Keratinocyte (primary cell): ENCODE results near the gene SRP68. TPM values are rescaled to one million over a fixed set of nuclear protein-coding genes. Genes with fewer than 3 reads are reported as not detected.

Experiments used
- DNase-seq: peaks from one replicate; pipeline ENCODE4 v3.0.0-alpha.2; 2011; ENCODE audit warnings: low read depth, missing footprints, low spot score
- FAIRE-seq: peaks from 2 replicates; lab custom pipeline; 2011; peaks lifted over from hg19 to GRCh38; lab: Jason Lieb, UNC
- H2AFZ ChIP-seq: 2 replicates; pipeline ENCODE4 v1.6.0; 2012; ENCODE audit warnings: low read length, control low read depth, inconsistent platforms; ENCODE audit not compliant: control insufficient read depth
- H3K27ac ChIP-seq: 2 replicates; pipeline ENCODE4 v1.5.1; 2011; ENCODE audit warnings: low read length; ENCODE audit not compliant: control insufficient read depth, insufficient read depth
- H3K27me3 ChIP-seq: 3 replicates; pipeline ENCODE4 v1.6.0; 2011; ENCODE audit warnings: low read length; ENCODE audit not compliant: control insufficient read depth, insufficient read depth; ENCODE audit errors: extremely low read depth
- H3K36me3 ChIP-seq, 2 experiments: 2 replicates in 1 of 2; 3 replicates in 1 of 2; pipeline ENCODE4 v1.5.1; 2011; ENCODE audit warnings: low read length in 2 of 2, mild to moderate bottlenecking in 1 of 2; ENCODE audit not compliant: control insufficient read depth in 2 of 2, insufficient read depth in 2 of 2; ENCODE audit errors: extremely low read depth in 1 of 2
- H3K4me1 ChIP-seq: 3 replicates; pipeline ENCODE4 v1.5.1; 2011; ENCODE audit warnings: low read length; ENCODE audit not compliant: control insufficient read depth, insufficient read depth; ENCODE audit errors: extremely low read depth
- H3K4me2 ChIP-seq: 3 replicates; pipeline ENCODE4 v1.6.0; 2011; ENCODE audit warnings: low read depth, low read length; ENCODE audit not compliant: control insufficient read depth, insufficient read depth; ENCODE audit errors: extremely low read depth
- H3K4me3 ChIP-seq, 3 experiments: fragments of 200-600 bp in 1 of 3; sonication (generic) in 1 of 3; 2 replicates in 2 of 3; 3 replicates in 1 of 3; pipeline ENCODE4 v1.5.1; 2011 to 2016; ENCODE audit warnings: low read length in 3 of 3, mild to moderate bottlenecking in 3 of 3, control low read depth in 2 of 3, inconsistent platforms in 1 of 3, low read depth in 1 of 3, mixed read lengths in 1 of 3, mixed run types in 1 of 3, moderate library complexity in 1 of 3; ENCODE audit not compliant: control insufficient read depth in 2 of 3, insufficient read depth in 2 of 3; ENCODE audit errors: extremely low read depth in 1 of 3
- H3K79me2 ChIP-seq: 2 replicates; pipeline ENCODE4 v1.6.0; 2012; ENCODE audit warnings: low read length; ENCODE audit not compliant: control insufficient read depth, insufficient read depth
- H3K9ac ChIP-seq: 3 replicates; pipeline ENCODE4 v1.6.0; 2011; ENCODE audit warnings: low read length; ENCODE audit not compliant: control insufficient read depth, insufficient read depth; ENCODE audit errors: extremely low read depth
- H3K9me1 ChIP-seq: 3 replicates; pipeline ENCODE4 v1.6.0; 2011; ENCODE audit warnings: low read length; ENCODE audit not compliant: control insufficient read depth, insufficient read depth; ENCODE audit errors: extremely low read depth
- H3K9me3 ChIP-seq: 2 replicates; pipeline ENCODE4 v1.5.1; 2012; ENCODE audit warnings: low read depth, low read length; ENCODE audit not compliant: control insufficient read depth
- H4K20me1 ChIP-seq: 3 replicates; pipeline ENCODE4 v1.6.0; 2011; ENCODE audit warnings: low read length; ENCODE audit not compliant: control insufficient read depth, insufficient read depth; ENCODE audit errors: extremely low read depth
- EZH2 ChIP-seq: IDR thresholded peaks from one replicate; pipeline ENCODE4 v1.6.1; 2012; ENCODE audit warnings: inconsistent platforms, mild to moderate bottlenecking, low read length, moderate library complexity
- dilution Hi-C: fragments of 300-500 bp; cut with MboI; formaldehyde crosslinking; loops from one replicate; pipeline ENCODE4 v1.7.0; 2020; ENCODE audit warnings: low sequenced_read_pairs; ENCODE audit not compliant: extremely low pct_ligation_motif_present
- polyA plus RNA-seq, 5 experiments: library from polyadenylated mRNA; depleted of rRNA in 3 of 5; stranded (reverse) in 3 of 5; stranded (forward) in 1 of 5; unstranded in 1 of 5; fragments of >200 nt; gene quantifications; 1 replicate in 1 of 5; 2 replicates in 3 of 5; 3 replicates in 1 of 5; pipeline versions ENCODE4 v1.2.1 to v1.2.3, GENCODE V29; 2011 to 2012; ENCODE audit warnings: missing spikeins in 2 of 5, low read depth in 1 of 5, low replicate concordance in 1 of 5
- TF ChIP-seq, protein P1 (sequence below), 3 experiments: IDR thresholded peaks in 1 of 3; conservative IDR thresholded peaks in 1 of 3; optimal IDR thresholded peaks in 1 of 3; 2 replicates in 2 of 3; 3 replicates in 1 of 3; pipeline versions ENCODE3 to v1.5.1; 2011; ENCODE audit warnings: low read length in 3 of 3, mild to moderate bottlenecking in 3 of 3, moderate library complexity in 2 of 3, control low read depth in 1 of 3, inconsistent platforms in 1 of 3; ENCODE audit not compliant: insufficient read depth in 2 of 3; ENCODE audit errors: extremely low read depth in 1 of 3

The SRP68 gene
- polyA plus RNA-seq, 1 donor (not counting 4 experiments of a cell fraction or from before 2014, with no cell fraction given): 81.3 TPM

DNA sequence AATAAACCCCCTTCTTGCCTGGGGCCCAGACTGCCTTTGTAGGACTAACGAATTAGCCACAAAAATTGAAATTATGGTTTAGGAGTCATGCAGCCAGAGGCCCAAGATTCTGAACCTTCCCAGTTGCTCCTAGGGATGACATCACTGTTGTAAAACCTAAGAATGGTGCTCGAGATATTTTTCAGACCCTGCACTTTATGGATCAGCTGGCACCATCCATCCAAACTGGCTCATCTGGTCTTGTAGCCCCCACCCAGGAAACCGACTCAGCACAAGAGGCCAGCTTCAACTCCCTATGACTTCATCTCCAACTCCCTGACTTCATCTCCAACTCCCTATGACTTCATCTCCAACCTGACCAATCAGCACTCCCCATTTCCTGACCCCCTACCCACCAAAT lies 34.3 kb downstream of the SRP68 start:
- peaks cover 29 to 43% of the 10 kb centered on the region in 2 experiments for H3K36me3 ChIP-seq
- DNase-seq (no peak), FAIRE-seq (no peak)
- H3K9me3 ChIP-seq: no peaks in the 10 kb centered on the region
- H4K20me1 ChIP-seq: no peaks in the 10 kb centered on the region
- dilution Hi-C loops: no loop called here
- TF ChIP-seq, protein P1, sequence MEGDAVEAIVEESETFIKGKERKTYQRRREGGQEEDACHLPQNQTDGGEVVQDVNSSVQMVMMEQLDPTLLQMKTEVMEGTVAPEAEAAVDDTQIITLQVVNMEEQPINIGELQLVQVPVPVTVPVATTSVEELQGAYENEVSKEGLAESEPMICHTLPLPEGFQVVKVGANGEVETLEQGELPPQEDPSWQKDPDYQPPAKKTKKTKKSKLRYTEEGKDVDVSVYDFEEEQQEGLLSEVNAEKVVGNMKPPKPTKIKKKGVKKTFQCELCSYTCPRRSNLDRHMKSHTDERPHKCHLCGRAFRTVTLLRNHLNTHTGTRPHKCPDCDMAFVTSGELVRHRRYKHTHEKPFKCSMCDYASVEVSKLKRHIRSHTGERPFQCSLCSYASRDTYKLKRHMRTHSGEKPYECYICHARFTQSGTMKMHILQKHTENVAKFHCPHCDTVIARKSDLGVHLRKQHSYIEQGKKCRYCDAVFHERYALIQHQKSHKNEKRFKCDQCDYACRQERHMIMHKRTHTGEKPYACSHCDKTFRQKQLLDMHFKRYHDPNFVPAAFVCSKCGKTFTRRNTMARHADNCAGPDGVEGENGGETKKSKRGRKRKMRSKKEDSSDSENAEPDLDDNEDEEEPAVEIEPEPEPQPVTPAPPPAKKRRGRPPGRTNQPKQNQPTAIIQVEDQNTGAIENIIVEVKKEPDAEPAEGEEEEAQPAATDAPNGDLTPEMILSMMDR (optimal IDR thresholded peaks at IDR 0.05 in 1 of 3, IDR thresholded peaks at IDR 0.05 in 1 of 3, conservative IDR thresholded peaks at IDR 0.05 in 1 of 3; ENCODE audit: extremely low read depth in 1 of 3, insufficient read depth in 2 of 3, low read length in 3 of 3): no peak
- TF ChIP-seq EZH2: no peak
- H2AFZ ChIP-seq: no peak overlapping the region
- no peak overlapping the region for H3K9ac ChIP-seq
- H3K9me1 ChIP-seq: no peaks in the 10 kb centered on the region
- no peak overlapping the region for H3K4me3 ChIP-seq
- no peaks in the 10 kb centered on the region for H3K4me1 ChIP-seq
- H3K27me3 ChIP-seq: no peaks in the 10 kb centered on the region
- no peak overlapping the region for H3K27ac ChIP-seq
- H3K79me2 ChIP-seq: no peaks in the 10 kb centered on the region
- H3K4me2 ChIP-seq: no peak overlapping the region

DNA sequence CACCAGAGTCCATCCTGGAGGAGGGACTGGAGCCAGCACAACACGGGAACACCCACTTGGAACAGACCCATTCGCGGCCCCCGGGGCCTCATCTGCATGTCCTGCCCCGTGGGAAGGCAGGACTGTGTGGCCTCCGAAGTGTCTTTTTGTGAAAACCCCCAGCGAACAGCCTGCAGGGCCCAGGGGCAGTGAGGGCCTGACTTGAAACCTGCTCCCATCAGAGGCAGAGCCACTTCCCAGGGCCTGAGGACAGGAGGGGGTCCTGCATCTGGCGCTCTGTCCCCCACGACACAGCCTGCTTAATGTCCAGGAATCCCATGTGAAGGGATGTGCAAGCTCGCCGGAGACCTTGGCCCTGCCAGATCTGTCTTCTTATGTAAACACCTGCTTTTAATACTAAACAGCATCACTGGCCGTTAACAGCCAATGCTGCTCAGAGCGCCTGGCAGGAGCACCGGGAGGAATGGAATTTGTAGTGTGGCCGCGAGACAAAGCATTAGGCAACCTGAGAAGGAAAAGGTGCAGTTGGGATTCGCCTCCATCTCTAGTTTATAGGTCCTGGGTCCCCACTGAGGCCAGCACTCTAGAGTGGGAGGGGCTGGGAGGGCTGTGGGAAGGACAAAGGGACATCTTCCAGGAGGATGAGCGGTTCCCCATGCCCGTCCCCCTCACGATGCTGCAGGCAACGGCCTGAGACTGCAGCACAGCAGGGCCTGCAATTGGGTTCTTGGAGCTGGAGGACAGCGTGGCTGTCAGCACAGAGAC lies 35.6 kb downstream of the SRP68 start:
- Histone ChIP-seq H3K79me2 (no peaks in the 10 kb centered on the region), H2AFZ (no peak overlapping the region), H3K9me3 (no peaks in the 10 kb centered on the region), H3K9me1 (no peaks in the 10 kb centered on the region), H3K4me3 (no peak overlapping the region), H3K4me1 (no peaks in the 10 kb centered on the region), H3K9ac (no peak overlapping the region), H3K4me2 (no peak overlapping the region), H3K27me3 (no peaks in the 10 kb centered on the region), H3K27ac (no peak overlapping the region), H4K20me1 (no peaks in the 10 kb centered on the region), H3K36me3 (peaks cover 24 to 32% of the 10 kb centered on the region in 2 experiments)
- TF ChIP-seq, protein P1 (optimal IDR thresholded peaks at IDR 0.05 in 1 of 3, IDR thresholded peaks at IDR 0.05 in 1 of 3, conservative IDR thresholded peaks at IDR 0.05 in 1 of 3; ENCODE audit: extremely low read depth in 1 of 3, insufficient read depth in 2 of 3, low read length in 3 of 3): no peak
- TF ChIP-seq EZH2: no peak
- DNase-seq (no peak), FAIRE-seq (no peak)
- dilution Hi-C loops: no loop called here
